ENCODE data around the gene SYDE1. TPM values are rescaled to one million over a fixed set of nuclear protein-coding genes. Genes with fewer than 3 reads are reported as not detected.

Gene SYDE1
- total and polyA plus RNA-seq, 2 experiments from 2014 or later, result 16.2 to 113 TPM

DNA sequence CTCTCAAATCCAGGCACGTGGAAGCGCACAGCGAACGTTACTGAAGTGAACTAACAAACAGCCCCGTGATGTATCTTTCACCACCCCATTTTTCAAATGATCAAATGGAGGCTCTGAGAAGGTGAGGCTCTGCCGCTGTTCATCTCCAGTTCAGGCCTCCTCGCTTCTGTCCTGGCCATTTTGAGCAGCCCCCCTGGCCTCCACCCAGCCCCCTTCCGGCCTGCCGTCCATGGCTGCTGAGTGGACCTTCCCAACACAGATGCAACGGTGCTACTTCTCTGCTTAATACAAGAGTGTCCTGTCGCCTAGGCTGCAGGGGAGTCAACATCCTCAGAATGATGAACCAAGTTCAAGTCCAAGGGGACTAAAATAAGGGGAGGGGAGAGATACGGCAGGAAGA is 9.7 kb downstream of the SYDE1 start:
- Histone ChIP-seq H3K9ac (no peak overlapping the region), H3K4me2 (ENCODE audit: unreplicated experiment) (no peak overlapping the region), H3K27me3 (replicated peaks; ENCODE audit: insufficient read depth) (no peaks in the 10 kb centered on the region), H3K27ac (no peak overlapping the region), H3K9me3 (ENCODE audit: low read depth) (no peaks in the 10 kb centered on the region), H3K79me2 (ENCODE audit: insufficient read depth) (peaks cover 4% of the 10 kb centered on the region; the same call in 1 of the 2 replicates), H3F3A (ENCODE audit: insufficient read depth) (peaks cover 31% of the 10 kb centered on the region), H3K9me2 (ENCODE audit: insufficient read depth) (no peaks in the 10 kb centered on the region), H4K20me1 (ENCODE audit: insufficient read depth) (no peaks in the 10 kb centered on the region), H3K36me3 (ENCODE audit: low read depth) (peaks cover 23% of the 10 kb centered on the region), H3K4me3 (no peak overlapping the region), H2AFZ (no peak overlapping the region), H3K4me1 (ENCODE audit: insufficient read depth) (no peaks in the 10 kb centered on the region)
- in situ Hi-C loops (cut with MboI), result no loop called here
- WGBS, 2 experiments (ENCODE audit: low coverage in 1 of 2, low lambda C conversion rate in 2 of 2, missing lambda C conversion rate in 2 of 2), result 82 to 86% methylated on average over 12 of the region's 12 CpGs
- DNase-seq, result no peak
- no peak for TF ChIP-seq EZH2phosphoT487 (IDR thresholded peaks at IDR 0.05; ENCODE audit: insufficient read depth, low read depth)
- no peak for TF ChIP-seq EZH2 (IDR thresholded peaks at IDR 0.05; ENCODE audit: insufficient read depth, poor library complexity, severe bottlenecking)

- no peaks in the 10 kb centered on the region for H4K20me1 ChIP-seq (ENCODE audit: insufficient read depth)
- WGBS, 2 experiments (ENCODE audit: low coverage in 1 of 2, low lambda C conversion rate in 2 of 2, missing lambda C conversion rate in 2 of 2), result 96 to 100% methylated on average over 2 of the region's 2 CpGs
- peaks cover 17% of the 10 kb centered on the region for H3F3A ChIP-seq (ENCODE audit: insufficient read depth)
- DNase-seq, result no peak
- no peaks in the 10 kb centered on the region for H3K4me1 ChIP-seq (ENCODE audit: insufficient read depth)
- no peak overlapping the region for H3K4me2 ChIP-seq (ENCODE audit: unreplicated experiment)
- in situ Hi-C loops (cut with MboI), result no loop called here
- peaks cover 11% of the 10 kb centered on the region for H3K36me3 ChIP-seq (ENCODE audit: low read depth)
- no peaks in the 10 kb centered on the region for H3K27me3 ChIP-seq (replicated peaks; ENCODE audit: insufficient read depth)
- TF ChIP-seq EZH2phosphoT487 (IDR thresholded peaks at IDR 0.05; ENCODE audit: insufficient read depth, low read depth) (no peak), EZH2 (IDR thresholded peaks at IDR 0.05; ENCODE audit: insufficient read depth, poor library complexity, severe bottlenecking) (no peak)
- H3K79me2 ChIP-seq (ENCODE audit: insufficient read depth), result 0 out of 2 replicates have a peak, but pooled peaks cover under 1% of the 10 kb centered on the region
- H3K9me3 ChIP-seq (ENCODE audit: low read depth), result no peaks in the 10 kb centered on the region
- H3K4me3 ChIP-seq, result no peak overlapping the region
- no peaks in the 10 kb centered on the region for H3K9me2 ChIP-seq (ENCODE audit: insufficient read depth)
- no peak overlapping the region for H2AFZ ChIP-seq
- no peak overlapping the region for H3K9ac ChIP-seq
- H3K27ac ChIP-seq, result no peak overlapping the region
Measured at GRCh38 chr19:15118248-15118647, 11.0 kb downstream of the SYDE1 start.

DNA sequence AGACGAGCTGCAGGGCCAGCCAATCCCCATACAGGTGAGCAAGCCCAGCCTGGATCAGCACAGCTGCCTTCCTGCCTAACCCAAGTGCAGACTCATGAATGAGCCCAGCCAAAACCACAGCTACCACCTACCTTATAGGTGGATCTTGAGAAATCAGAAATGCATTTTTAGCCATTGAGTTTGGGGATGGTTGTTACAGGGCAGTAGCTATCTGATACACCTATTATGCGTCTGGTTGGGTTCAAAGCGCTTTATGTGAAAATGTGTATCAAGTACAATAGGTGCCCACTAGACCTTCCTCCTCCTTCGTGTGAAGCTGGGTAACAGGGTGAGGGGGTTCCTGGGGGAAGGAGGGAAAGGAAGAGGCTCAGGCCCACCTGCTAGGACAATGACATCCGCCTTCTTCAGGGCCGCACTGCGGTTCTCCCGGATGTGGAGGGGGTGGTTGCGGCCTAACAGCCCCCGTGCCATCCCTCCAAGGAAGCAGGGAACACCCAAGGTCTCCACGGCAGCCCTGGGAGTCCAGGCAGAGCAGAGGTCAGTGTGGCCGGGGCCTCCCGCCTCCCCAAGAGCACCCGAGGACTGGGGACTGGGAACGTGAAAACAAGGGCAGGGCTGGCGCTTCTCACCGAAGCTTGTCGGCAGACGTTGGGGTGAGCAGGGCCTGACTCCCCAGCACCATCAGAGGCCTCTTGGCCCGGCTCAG is 11.7 kb downstream of the SYDE1 start:
- no peaks in the 10 kb centered on the region for H3K9me2 ChIP-seq (ENCODE audit: insufficient read depth)
- H3K36me3 ChIP-seq (ENCODE audit: low read depth), result peaks cover 5% of the 10 kb centered on the region
- peaks cover 1% of the 10 kb centered on the region; the same call in 1 of the 2 replicates for H3K4me1 ChIP-seq (ENCODE audit: insufficient read depth)
- no peaks in the 10 kb centered on the region for H3K27me3 ChIP-seq (replicated peaks; ENCODE audit: insufficient read depth)
- no peak overlapping the region for H3K4me3 ChIP-seq
- 92 to 94% methylated on average over 18 to 20 of the region's 20 CpGs for WGBS, 2 experiments (ENCODE audit: low coverage in 1 of 2, low lambda C conversion rate in 2 of 2, missing lambda C conversion rate in 2 of 2)
- peaks cover 8% of the 10 kb centered on the region for H3K79me2 ChIP-seq (ENCODE audit: insufficient read depth)
- in situ Hi-C loops (cut with MboI), result no loop called here
- no peak overlapping the region for H2AFZ ChIP-seq
- TF ChIP-seq EZH2 (IDR thresholded peaks at IDR 0.05; ENCODE audit: insufficient read depth, poor library complexity, severe bottlenecking) (no peak), EZH2phosphoT487 (IDR thresholded peaks at IDR 0.05; ENCODE audit: insufficient read depth, low read depth) (no peak)
- H3K27ac ChIP-seq, result no peak overlapping the region
- DNase-seq, result no peak
- no peaks in the 10 kb centered on the region for H3K9me3 ChIP-seq (ENCODE audit: low read depth)
- peaks cover 10% of the 10 kb centered on the region for H3F3A ChIP-seq (ENCODE audit: insufficient read depth)
- H3K9ac ChIP-seq, result no peak overlapping the region
- H3K4me2 ChIP-seq (ENCODE audit: unreplicated experiment), result no peak overlapping the region
- H4K20me1 ChIP-seq (ENCODE audit: insufficient read depth), result no peaks in the 10 kb centered on the region

DNA sequence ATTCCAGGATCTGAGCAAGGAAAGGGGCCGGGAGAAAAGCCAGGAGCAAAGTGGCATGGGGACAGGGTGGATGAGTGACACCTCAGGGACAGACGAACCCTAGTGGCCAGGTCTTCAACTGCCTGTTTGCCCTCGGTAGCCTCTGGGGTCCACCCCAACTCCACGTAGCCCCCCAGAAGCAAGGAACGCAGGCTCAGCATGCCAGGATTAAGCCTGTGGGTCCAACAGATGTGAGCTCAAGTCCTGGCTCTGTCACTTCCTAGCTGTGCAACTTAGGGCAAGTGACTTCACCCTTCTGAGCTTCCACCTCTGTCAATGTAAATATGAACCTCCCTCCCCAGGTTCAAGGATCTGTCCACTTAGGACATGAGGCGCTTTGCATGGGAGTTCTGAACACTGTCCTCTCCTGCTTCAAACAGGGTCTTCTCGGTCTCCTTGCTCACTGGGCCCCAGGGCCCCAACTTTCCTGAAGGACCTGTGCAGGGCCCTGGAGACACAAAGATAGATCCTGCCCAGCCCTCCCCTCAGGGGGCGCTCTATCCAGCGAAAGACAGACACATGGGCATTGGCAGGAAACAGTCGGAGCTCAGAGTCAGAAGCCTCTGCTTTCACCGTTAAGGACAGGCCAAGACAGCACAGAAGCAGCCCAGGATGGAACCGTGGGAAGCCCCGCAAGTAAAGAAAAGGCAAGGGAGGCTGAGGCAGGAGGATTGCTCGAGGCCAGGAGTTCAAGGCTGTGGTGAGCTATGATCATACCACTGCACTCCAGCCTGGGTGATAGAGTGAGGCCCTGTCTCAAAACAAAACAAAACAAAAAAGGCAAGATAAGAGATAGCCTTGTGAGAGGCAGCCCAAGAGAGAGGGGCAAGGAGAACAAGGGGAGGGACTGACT is 13.2 kb downstream of the SYDE1 start:
- Histone ChIP-seq H3K9ac (no peak overlapping the region), H3K27me3 (replicated peaks; ENCODE audit: insufficient read depth) (no peaks in the 10 kb centered on the region), H3F3A (ENCODE audit: insufficient read depth) (no peaks in the 10 kb centered on the region), H3K9me2 (ENCODE audit: insufficient read depth) (no peaks in the 10 kb centered on the region), H3K4me3 (no peak overlapping the region), H2AFZ (no peak overlapping the region), H3K36me3 (ENCODE audit: low read depth) (peaks cover 5% of the 10 kb centered on the region), H3K79me2 (ENCODE audit: insufficient read depth) (peaks cover 22% of the 10 kb centered on the region), H3K4me1 (ENCODE audit: insufficient read depth) (peaks cover 5% of the 10 kb centered on the region; the same call in 1 of the 2 replicates), H4K20me1 (ENCODE audit: insufficient read depth) (no peaks in the 10 kb centered on the region), H3K4me2 (ENCODE audit: unreplicated experiment) (no peak overlapping the region), H3K9me3 (ENCODE audit: low read depth) (no peaks in the 10 kb centered on the region), H3K27ac (no peak overlapping the region)
- DNase-seq, result no peak
- in situ Hi-C loops (cut with MboI), result no loop called here
- TF ChIP-seq EZH2phosphoT487 (IDR thresholded peaks at IDR 0.05; ENCODE audit: insufficient read depth, low read depth) (no peak), EZH2 (IDR thresholded peaks at IDR 0.05; ENCODE audit: insufficient read depth, poor library complexity, severe bottlenecking) (no peak)
- WGBS, 2 experiments (ENCODE audit: low coverage in 1 of 2, low lambda C conversion rate in 2 of 2, missing lambda C conversion rate in 2 of 2), result 93 to 94% methylated on average over 14 of the region's 14 CpGs

Data from GM23248 (cell line).